A172 (cell line): ENCODE measurements around the gene NFIB. TPM values are rescaled to one million over a fixed set of nuclear protein-coding genes. Genes with fewer than 3 reads are reported as not detected.

Experiments
- DNase-seq: peaks from one replicate; pipeline ENCODE4 v3.0.0-alpha.2; 2015; ENCODE audit warnings: low spot score
- total RNA-seq: library from RNA; depleted of rRNA; stranded (reverse); fragments of >200 nt; shearing (Covaris generic); gene quantifications from 2 replicates; pipeline ENCODE4 v1.2.3, GENCODE V29; 2014

Gene NFIB
- total RNA-seq, 1 experiment from 2014 or later, result 4.7 TPM

DNA sequence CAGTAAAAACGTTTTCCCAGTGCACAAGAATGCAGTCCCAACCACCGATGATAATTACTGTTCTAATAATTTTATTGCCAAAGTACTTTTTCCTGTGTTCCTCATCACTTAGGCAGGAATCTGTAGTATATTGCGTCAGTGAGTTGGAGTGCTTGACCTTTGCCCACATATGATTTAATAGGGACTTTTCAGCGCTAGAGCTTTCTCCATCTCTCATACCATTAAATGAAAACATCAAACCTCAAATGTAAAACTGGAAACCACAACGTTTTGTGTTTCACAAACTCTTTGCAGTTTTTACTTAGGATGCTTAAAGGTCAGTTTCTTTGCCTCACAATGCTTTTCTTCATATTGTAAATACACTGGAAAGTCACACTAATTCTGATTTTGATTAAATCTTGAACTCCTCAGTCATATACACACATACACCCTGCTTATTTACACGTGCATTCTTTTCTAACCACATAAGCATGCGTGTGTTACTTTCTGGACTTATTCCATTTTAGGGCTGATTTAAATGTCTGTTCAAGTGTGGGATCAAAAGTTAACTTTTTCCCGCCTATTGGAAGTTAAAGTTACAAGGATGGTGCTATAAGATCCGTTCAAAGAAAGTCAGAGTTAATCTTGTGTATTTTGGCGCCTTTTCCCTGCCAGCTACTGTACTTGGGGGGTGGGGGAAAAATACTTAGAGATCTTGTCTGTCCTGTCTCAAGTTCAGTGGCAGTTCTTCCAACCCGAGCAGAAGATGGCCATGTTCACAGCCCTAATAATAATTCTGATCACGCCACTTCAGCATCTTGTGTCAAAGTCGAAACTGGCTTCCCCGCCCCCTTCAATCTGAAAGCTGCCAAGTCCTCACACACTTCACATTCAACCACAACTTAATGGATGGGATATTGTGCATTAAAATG lies 6.6 kb upstream of the NFIB start:
- peak; percentile 80 for DNase-seq

GRCh38 chr9:14318934-14319580 lies 5.1 kb upstream of the NFIB start:
- no peak for DNase-seq

DNA sequence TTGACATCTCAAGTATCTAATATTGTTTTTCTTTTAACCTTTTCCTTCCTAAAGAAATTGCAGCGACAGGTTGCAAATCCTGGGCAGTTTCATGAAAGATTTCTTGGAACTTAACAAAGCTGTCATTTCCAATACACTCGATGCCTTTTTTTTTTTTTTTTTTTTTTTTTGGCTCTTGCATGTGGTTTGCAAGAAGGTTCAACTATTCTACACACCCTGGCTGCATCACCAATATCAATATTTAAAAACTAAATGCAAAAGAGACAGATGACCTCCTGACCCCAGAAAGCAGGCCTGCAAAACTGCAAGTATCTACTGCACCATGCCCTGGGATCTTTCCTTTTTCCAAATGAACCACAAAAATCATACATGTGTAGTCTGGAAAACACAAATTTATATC lies 4.4 kb upstream of the NFIB start:
- no peak for DNase-seq

DNA sequence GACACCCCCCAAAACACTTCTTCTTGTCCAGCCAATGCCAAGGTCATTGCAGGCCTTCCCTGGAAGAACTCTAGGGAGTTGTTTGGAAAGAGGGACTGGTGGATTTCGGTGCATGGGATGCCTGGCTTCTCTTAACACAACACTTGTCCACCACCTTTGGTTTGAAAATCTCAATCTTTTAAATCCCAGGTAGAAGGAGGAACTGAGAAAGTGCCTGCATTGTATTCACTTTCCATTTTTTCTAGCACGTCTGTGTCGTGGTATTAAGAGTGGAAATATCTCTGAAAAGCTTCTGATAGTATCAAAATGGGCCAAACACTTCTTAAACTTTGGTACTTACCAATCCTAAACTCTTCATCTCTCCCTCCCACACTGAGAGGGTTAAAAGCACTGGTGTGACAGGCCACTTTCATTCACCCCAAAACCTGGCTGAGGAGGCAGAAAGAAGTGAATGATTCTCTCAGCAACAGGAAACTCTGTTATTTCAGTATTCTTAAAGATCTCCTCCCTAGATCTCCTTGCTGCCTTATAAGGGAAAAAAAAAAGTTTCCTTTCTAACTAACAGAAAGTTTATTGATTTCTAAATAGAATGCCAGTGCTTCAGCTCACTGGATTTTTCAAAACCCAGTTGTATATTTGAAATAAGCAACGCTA lies 3.9 kb upstream of the NFIB start:
- DNase-seq, result no peak

GRCh38 chr9:14316602-14317300 lies 2.8 kb upstream of the NFIB start:
- DNase-seq, result no peak

DNA sequence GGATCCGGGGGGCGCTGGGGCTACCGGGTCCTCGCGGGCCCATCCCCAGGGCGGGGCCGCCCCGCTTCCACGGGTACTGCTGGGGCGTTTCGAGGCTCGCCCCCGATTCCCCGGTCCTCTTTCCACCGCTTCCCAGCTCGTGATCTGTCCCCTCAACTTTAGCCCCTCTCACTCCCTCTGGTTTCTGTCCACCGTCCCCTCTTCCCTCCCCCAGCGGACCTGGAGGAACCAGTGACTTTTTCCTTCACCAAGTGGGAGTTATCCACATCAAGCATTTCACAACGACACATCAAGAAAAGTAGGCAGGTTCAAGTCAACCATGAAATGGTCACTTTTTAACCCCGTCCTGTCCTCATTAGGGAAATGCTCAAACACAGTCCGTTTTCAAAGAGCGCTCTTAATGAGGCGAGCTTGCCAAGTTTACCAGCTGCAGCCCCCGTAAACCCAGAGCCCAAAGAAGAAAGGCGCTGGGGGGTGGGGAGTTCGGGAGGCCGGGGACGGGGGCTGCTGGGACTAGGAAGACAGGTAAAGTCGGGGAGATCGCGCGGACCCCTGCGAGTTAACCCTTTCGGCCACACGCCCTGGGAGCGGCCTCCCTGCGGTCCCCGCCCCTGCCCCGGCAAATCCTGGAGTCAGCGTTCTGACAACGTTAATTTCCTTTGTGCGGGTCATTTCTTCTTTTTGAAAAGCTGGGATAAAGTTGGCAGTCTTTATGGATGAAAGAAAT lies 2.1 kb upstream of the NFIB start:
- DNase-seq, result no peak

DNA sequence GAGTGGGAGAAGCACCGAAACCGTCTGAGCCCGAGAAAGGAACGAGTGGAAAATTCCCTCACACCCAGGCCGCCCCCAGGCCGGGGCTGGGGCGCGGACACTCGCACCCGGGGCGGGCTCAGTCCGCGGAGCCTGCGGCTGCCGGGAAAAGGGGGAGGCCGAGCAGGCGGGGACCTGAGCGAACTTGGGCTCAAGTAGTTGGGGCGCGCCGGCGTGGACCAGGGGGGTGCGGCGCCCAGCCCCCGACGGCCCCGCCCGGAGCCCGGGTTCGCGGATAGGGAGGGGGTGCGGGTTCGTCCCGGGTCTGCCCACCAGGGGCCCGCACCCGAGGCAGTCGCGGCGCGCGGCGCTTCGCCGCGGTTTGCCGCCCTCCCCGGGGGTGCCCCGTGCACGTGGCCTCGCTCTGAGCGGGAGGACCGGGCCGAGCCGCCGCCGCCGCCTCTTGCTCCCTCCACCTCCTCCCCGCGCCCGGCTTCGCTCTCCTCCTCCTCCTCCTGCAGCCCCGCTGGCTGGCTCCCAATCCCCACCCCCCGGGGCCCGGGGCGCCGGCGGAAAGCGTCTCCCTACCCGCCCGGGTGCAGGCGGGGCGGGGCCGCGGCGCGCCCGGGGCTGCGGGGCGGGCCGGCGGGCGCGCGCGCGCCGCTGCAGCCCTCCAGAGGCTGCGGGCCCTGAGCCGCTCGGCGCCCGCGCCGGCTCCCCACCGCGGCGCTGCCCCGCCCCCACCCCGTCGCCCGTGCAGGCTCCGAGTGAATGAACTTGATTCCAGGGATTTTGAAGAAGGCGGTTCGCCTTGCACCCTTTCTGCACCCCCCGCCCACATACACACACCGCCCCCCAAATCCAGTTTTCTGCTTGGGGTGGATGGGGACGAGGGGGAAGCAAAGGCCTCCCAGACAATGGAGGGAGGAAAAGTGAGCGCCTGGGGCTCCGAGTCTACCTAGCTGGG lies 1.3 kb upstream of the NFIB start:
- DNase-seq, result peak; percentile 56

DNA sequence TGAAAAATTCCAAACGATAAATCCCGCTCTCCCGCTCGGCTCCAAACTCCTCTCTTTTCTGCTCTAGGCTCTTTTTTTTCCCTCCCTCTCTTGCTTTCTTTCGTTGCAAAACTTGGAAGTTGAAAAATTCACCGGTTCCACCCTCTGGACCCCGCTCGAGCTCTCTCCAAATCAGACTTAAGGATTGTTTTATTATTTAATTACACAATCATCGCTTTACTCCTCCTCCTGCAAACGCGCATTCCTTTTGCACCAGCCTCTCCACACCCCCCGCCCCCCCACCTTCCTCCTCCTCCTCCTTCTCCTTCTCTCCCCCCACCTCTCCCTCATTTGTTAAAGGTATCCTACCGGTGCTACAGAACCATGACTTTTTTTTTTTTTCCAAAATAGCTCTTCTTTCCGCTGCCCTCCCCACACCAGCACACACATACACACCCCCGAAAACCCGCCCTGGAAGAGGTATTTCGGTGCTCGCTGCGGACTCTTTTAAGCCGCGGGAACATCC lies 535 bp upstream of the NFIB start:
- DNase-seq, result peak; percentile 76

GRCh38 chr9:14313378-14313940 lies 482 bp downstream of the NFIB start:
- DNase-seq, result no peak

GRCh38 chr9:14312719-14313377 lies 1.1 kb downstream of the NFIB start:
- no peak for DNase-seq

GRCh38 chr9:14311956-14312685 lies 1.8 kb downstream of the NFIB start:
- no peak for DNase-seq

DNA sequence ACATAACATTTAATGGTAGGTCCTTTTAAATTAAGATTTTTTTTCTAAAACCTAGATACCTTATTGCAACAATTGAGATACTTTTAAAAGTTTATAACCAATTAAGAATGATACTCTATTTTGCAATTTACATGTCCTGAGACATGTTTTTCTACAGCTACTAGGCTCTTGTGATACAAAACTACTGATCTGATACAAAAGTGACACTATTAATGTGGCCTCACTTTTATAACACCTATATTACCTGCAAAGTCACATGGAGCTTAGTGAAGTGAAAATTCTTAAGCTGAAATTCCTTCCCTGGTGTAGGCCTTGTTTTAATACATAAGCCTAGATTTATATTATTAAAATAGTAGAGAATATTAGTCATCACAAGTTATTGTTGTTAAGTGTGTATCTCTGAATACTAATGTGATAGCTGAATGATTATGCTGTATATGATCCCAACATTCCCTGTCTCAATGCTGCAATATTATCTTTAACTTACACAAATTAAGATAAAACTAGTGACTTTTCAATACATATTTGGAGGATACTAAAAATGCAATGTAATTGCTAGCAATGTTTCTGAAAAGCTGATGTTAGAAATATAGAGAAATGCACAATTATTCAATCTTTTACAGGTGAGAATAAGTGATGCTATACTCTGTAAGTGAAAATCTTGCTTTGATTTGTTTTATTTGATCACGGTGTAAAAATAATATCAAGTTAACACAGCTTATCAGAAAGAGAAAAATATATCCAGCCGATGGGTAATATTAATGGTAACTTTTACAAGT lies 2.6 kb downstream of the NFIB start:
- DNase-seq, result no peak

- no peak for DNase-seq
Observed at GRCh38 chr9:14310311-14310710, 3.6 kb downstream of the NFIB start.

DNA sequence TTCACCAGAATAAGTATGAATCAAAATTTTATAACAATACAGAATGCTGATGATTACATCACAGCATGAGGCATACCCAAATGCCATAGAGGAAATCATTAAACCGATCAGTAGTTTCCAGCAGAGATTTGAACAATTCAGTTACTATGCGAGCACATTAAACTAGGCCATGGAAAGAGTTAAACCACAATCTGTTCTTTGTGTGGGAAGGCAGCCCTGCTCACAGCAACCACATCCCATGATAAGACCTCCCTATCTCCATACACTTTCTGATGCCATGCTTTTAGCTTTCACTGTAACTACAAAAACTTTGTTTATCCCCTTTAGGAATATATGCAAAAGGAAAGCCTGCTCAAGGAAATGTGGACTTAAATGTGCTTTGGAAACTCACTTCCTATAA lies 4.5 kb downstream of the NFIB start:
- no peak for DNase-seq

- no peak for DNase-seq
Observed at GRCh38 chr9:14308853-14309145, 5.1 kb downstream of the NFIB start.

DNA sequence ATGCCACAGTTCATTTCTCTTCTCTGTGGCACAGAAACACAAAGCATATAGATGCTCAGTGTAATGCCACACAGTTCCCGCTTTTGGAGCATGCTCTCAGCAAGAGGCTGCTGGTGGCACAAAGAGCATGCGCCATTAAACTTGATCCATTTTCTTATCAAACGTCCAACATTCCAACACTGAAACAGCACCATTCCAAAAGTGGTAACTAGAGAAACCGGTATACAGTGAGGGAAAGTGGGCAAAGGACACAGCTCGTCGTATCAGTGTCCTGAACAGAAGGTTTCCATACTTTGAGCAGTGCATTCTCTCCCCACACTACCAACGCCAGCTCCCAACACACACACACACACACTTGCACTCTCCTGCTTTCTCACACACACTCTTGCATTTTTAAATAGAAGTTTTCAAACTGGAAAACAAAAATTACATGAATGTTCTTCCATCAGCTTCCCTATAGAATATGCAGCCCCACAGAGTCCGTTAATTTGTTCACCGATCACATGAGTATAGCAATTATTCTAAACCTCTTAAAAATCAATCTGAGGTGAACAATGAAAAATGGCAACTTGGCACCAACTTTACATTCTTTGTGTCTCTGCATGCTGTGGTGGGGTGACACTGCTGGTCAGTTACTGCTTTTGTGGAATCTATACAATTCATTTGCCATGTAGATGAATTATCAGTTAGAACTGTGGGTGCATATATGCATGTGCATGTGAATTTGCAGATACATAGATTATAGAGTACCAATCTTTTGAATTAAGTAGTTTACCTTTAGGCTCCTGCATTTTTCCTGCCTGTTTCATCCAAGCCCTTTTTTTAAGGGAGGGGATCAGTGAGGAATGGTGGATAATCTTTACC lies 5.7 kb downstream of the NFIB start:
- no peak for DNase-seq
